GM21825 (cell line): Measurements from ENCODE around the gene RPL41.

Experiments used
- ATAC-seq: cut with Tn5 transposase; IDR thresholded peaks from one replicate; pipeline ENCODE4 v1.9.1; 2021; ENCODE audit warnings: mild to moderate bottlenecking, moderate library complexity; ENCODE audit not compliant: unreplicated experiment

The RPL41 gene

DNA sequence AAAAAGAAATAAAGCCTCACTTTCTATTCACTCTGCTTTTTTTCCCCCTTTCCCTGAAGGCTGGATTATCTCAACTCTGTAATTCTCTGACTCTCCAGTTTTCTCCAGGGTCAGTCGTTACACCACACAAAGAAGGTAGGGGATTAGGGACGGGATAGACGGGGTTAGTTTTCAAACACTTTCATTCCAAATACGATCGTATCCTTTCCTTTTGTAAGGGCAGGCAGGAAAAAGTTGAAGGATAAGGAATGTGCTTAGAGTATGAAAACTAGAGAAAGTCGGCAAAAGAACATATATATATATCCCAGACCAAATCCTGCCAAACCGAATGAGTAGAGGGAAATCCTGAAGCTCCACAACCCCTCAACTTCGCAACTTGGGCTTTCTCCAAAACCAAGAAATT is 11.1 kb downstream of the RPL41 start:
- ATAC-seq, result no peak

- peak; percentile 88 for ATAC-seq
Measured at GRCh38 chr12:56127888-56128669, 11.6 kb downstream of the RPL41 start, which contains the start of gene ESYT1. TSS of gene ESYT1 (plus strand) at chr12:56128267. CDS start at chr12:56128320, 53 bp downstream.

- ATAC-seq, result no peak
Measured at GRCh38 chr12:56128670-56129205, 12.3 kb downstream of the RPL41 start.

GRCh38 chr12:56129206-56129941 is 12.9 kb downstream of the RPL41 start:
- no peak for ATAC-seq

DNA sequence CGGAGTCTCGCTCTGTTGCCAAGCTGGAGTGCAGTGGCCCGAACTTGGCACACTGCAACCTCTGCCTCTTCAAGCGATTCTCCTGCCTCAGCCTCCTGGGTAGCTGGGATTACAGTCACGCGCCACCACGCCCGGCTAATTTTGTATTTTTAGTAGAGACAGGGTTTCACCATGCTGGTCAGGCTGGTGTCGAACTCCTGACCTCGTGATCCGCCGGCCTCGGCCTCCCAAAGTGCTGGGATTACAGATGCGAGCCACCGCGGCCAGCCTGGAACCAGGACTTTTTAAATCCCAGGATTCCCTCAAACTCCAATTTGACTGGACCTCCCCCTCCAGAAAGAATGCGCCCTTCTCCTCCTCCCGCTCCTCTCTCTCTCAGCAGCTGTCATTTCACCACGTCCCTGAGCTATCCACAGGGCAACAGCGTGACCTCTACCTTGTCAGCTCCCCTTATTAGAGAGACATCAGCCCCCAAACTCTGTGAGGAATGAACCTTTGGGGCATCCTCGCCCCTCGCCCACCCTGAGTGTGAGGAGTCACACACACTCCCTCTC is 13.6 kb downstream of the RPL41 start:
- ATAC-seq, result no peak

DNA sequence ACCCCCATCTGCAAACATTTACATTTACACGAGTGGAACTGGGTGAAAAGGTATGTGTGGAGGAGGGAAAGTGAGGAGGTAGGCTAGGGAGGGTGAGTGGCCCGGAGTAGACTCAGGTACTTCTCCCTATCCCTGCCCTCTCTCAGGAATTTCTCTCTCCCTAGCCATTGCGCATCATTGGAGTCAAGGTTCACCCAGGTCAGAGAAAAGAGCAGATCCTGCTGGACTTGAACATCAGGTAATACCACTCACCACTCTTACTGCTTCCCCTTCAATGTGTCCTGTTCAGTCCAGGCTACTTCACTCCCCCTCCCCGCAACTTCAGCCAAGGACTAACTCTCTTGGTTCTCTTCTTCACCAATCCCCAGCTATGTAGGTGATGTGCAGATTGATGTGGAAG is 14.4 kb downstream of the RPL41 start:
- ATAC-seq, result no peak

- no peak for ATAC-seq
Measured at GRCh38 chr12:56134897-56135296, 18.5 kb downstream of the RPL41 start.

DNA sequence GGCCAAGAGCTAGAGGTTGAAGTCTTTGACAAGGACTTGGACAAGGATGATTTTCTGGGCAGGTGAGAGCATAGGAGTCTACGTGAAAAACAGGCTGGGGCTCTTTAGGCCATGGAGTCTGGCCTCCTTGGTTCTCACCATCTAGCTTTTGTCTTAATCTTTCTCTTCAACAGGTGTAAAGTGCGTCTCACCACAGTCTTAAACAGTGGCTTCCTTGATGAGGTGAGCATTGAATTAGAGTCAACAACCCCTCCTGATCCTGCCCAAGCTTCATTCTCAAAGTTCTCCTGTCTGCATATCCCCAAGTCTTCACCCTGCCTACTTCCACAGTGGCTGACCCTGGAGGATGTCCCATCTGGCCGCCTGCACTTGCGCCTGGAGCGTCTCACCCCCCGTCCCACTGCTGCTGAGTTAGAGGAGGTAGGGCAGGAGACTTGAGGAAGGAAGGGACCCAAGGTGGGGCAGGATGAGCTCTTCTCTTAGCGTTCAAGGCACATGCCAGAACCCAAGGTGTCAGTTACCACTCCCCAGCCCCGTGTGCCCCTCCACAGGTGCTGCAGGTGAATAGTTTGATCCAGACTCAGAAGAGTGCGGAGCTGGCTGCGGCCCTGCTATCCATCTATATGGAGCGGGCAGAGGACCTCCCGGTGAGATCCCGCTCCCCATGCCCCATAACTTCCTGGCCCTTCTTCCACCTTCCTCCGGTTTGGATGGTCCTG is 21.6 kb downstream of the RPL41 start:
- ATAC-seq, result no peak

- ATAC-seq, result no peak
Measured at GRCh38 chr12:56141946-56142784, 25.7 kb downstream of the RPL41 start.

DNA sequence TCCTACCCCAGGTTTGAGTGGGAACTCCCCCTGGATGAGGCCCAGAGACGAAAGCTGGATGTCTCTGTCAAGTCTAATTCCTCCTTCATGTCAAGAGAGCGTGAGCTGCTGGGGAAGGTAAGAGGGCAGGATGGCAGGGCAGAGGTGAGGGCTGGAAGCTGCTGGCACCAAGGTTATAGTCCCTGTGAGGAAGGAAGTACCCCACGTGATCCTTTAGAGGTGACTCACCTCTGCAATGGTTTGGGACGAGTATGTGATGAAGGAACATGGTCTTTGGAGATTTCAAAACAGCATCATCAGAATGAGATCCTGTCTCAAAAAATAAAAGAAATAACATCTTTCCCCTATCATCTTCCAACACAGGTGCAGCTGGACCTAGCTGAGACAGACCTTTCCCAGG is 26.8 kb downstream of the RPL41 start:
- no peak for ATAC-seq

- ATAC-seq, result no peak
Measured at GRCh38 chr12:56143870-56144269, 27.4 kb downstream of the RPL41 start.

DNA sequence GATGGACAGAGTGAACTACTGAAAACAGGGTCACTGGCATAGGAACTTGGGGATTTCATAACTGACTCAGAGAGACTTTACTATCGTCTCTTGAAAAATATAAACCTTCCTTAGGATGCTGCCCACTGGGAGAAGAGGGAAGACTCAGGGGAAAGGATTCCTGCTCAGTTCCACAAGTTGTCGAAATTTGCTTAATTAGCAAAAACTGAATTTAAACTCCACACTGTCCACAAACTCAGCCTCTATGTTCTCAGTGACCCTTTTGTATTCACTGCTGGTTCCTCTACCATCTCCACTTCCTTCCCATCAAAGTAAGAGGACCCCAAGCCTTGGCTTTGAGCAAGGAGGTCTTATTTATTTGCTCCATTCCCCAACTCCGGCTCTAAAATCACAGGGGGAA is 28.8 kb downstream of the RPL41 start:
- no peak for ATAC-seq

DNA sequence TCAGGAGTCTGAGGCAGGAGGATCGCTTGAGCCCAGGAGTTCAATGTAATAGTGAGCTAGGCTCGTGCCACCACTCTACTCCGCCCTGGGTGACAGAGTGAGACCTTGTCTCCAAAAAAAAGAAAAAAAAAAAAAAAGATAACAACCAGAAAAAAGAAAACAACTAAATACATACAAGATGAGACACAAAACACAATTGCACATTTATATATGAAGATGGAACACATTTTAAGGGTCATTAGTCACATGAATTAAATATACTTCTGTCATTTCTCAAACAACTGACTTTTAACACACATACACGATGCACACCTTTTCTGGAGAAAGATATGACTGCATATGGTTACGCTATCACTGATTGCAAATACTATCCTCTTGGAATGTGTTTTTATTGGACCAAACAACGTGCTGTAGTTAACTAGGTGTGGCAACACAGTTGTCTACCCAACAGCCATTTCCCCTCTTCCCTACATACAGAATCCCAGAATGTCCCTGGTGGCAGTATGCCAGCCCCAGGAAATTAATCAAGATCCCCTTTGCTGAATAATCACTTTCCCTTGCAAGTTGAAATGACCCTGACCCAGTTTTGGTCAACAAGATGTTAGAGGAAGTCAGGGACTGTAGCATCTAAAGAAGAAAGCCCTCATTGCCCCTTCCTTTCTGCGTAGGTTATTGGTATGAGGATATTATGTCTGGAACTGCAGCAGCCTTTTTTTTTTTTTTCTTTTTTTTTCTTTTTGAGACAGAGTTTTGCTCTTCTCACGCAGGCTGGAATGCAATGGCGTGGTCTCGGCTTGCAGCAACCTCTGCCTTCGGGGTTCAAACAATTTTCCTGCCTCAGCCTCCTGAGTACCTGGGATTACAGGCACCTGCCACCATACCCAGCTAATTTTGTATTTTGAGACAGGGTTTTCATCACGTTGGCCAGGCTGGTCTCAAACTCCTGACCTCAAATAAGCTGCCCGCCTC is 30.3 kb downstream of the RPL41 start:
- no peak for ATAC-seq

DNA sequence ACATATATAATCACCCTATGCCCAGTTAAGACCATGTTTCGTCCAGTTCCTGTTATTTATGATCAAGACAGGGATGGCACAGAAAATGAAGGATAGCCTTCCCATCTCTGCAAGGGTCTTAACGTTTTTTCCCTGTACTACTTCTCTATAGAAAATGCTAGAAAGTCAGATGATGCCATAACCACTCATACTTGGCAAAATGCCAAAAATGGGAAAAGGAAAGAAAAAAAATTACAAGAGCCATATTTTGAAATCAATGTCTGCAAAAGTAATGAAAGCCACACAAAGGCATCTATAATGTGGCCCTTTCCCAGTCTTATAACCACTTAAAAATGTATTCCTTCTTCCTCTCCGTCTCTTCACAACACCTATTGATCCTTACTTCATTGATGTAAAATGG is 34.1 kb downstream of the RPL41 start:
- no peak for ATAC-seq

DNA sequence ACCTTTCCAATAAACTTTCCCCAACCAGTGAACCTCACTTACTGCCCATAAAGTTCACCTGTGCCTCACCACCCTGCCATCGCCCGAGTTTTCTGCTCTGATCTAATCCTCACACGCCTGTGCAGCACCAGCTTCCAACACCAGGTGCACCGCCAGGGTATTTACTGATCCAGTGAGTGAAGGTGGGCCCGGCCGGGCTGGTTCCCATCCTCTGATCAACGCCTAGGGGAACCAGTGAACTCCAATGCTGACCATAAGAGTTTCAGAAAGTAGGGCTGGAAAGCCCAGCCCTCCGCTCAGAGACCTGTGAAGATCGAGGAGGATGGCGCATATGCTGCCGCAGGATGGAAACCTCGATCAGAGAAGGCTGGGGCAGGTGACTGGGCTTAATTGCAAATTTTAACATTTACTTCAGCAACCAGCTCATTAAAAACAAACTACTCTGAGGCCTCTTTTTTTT is 35.3 kb downstream of the RPL41 start:
- peak; percentile 37 for ATAC-seq

GRCh38 chr12:56152132-56152755 is 35.8 kb downstream of the RPL41 start, which contains the start of gene MYL6B:
TSS of gene MYL6B (plus strand) at chr12:56152587. CDS start at chr12:56153919, 1,332 bp downstream.
- peak; percentile 84 for ATAC-seq

DNA sequence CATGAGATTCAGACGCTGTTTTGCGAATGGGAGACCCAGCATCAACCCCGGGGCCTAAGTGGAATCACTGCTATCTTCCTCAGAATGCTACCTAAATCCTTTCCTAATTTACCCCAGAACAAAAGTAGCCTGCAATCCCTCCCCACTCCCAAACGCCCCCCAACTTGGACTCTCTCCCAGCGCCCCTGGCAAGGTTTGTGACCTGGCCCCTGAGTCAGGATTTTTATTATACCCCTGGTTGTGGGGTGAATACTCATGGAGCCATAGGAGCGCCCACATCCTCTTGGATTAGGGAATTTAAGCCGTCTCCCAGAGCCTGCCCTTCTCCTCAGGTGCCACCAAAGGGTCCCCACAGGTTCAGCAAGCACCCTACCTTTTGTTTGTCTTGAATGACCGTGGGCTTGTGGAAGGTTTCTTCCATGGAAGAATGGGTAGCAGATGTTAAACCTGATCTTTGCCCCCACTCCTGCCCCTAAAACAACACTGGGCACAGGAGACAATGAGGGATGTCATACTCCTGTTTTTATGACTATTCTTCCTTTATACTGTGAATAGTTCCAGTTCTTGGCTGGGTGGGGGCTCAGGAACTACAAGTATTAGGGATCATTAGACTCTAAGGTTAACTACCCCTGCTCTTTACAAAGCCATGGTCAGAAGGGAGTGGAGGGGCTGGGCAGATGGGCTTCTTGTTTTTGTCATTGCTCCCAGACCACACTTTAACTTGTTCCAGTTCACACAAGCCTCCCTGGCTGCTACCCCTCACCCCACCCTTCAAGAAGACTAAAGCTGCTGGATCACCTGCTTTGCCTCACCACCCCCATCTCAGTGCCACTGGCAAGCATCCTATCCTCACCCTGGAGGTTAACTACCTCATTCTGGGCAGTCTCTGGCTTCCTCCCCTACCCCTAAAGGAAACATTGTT is 36.6 kb downstream of the RPL41 start:
- no peak for ATAC-seq
